ENCODE data around the gene ZHX3.
"Not testable (repeated sequence)": the region's sequence is repeated elsewhere in the genome, so short reads cannot be mapped to it uniquely, and the experiment has no call there.

The ZHX3 gene

DNA sequence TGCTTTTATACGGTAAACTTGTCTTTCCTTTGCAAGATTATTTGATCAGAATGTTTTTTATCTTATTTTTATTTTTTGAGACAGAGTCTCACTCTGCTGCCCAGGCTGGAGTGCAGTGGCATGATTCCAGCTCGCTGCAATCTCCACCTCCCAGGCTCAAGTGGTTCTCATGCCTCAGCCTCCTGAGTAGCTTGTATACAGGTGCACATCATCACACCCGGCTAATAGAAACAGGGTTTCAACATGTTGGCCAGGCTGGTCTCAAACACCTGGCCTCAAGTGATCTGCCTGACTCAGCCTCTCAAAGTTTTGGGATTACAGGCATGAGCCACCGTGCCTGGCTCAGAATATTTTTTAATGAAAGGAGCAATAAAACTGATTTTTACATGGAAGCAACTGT lies 14.2 kb upstream of the ZHX3 start:
- DNase-seq, result no peak

DNA sequence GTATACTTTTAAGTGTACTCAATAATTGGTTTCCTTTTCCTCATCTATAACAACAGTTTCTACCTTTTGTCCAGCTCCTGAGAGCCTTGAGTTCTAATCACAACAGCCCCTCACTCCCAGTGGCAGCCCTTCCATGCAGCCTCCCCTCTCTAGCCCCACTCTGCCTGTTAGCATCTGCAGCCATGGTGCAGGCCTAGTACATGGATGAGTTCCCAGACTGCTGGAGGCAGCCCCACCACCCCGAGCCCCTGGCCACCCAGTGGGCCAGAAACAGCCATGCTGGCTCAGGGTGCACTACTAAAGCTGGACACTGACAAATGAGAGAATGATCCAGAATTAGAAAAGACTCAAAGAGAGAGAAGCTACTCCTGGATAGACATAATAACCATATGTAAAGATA lies 13.4 kb upstream of the ZHX3 start:
- no peak for DNase-seq

DNA sequence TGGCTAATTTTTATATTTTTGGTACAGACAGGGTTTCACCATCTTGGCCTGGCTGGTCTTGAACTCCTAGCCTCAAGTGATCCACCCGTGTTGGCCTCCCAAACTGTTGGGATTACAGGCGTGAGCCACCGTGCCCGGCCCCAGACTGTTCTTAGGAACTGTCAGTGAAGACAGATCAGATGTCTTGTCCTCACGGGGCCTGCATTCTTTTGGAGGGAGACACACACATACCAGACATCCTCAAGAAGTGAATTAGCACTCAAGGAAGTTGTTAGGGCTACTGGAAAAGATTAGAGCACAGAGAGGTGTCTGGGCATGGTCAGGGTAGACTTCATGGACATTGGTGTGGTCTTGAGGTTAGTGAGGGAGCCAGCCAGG lies 12.8 kb upstream of the ZHX3 start:
- DNase-seq, result no peak

DNA sequence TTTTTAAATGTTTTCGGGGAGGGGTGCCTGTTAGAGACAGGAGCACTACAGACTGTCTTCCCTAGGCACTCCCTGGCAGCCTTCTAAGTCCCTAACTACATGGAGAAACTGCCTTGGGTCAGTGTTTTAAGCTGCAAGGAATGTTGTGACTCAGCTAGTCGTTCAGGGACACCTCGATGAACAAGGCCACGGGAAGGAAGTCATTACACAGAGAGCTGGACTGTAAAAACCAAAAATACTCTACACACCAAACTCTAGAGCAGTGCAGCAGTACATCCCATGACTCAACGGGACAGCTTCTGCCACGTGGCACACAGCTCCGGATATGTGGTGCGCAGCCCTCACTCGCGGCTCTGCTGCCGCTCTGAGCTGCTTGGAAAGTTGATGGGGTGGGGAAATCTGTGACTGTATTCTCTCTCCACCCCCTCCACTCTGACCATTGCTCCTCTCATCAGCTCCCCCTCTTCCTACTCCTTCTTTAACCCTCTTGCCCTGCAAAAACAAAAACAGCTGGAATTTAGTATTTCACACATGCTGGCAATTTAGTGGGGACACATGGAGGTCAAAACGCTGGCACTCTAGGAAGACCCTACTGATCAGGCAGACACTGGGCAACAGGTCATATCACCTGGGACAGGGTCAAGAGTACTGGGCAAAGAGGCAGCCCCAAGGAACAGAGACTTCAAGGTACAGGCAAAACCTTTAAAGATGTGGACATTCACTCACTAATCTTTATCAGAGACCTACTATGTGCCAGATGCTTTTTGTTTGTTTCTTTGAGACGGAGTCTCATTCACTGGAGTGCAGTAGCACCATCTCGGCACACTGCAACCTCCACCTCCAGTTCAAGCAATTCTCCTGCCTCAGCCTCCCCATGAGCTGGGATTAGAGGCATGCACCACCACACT lies 12.2 kb upstream of the ZHX3 start:
- peak; percentile 60 for DNase-seq

DNA sequence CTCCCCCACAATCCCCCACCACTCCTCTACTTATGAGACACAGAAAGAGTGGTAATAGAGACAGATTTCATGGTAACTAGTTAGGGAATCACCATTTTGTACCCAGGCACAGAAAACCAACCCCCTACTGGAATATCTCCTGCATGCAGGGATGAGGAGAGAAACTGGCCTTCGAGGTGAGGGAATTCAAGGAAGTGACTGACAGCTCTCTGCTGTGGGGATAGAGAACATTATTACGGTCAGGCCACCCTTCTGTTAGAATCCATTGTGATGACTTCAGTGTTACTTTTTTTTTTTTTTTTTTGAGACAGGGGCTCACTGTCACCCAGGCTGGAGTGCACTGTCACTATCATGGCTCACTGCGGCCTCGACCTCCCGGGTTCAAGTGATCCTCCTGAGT lies 9.6 kb upstream of the ZHX3 start:
- DNase-seq, result no peak

DNA sequence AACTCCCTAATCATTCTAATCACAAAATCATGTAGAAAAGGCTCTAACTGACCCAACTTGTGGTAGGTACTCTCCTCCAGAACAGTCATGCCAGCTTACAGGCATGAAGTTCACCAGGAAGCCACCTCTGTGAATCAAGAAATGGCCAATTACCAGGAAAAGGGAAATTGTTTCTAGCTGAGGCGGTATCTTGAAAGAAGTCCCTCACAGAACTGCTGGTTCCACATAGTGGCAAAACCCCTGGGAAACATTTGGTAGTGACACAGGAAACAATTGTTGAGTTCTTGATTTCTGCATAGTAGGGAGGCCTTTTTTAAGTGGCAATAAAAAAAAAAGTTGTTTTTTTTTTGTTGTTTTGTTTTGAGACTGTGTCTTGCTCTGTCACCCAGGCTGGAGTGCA lies 3.4 kb upstream of the ZHX3 start:
- DNase-seq, result no peak

DNA sequence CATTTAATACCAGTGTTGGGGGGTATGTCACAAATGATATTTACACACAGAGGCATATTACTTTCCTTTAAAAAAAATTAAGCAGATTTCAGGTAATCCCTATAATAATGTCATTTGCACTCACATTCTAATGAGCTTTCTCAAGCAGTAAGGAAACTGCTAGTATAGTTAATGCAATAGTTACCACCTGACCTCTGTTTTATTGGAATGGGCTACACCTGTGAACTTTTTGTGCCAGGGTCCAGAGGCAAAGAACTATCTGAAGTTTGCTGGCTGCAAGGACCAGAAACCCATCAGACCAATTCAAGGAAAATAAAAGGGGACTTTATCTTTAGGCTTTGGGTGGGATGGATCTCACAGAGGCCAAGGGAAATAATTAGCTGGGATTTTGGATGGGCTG lies 2.9 kb upstream of the ZHX3 start:
- no peak for DNase-seq

DNA sequence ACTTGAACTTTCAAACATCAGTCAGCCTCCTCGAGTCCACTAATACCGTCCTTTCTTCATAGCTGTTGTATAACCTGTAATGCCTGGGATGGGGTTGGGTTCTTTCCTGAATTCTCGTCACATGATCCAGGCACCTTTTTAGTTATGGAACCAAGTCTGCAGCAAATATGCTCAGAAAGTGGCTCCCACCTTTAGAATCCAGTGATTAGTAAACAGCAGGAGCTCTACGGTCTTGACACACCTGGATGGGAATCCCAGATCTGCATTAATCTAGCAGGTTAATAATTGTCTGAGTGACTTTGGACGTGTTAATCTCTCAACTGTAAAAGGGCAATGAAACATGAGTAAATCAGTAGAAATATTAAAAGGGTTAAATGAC lies 729 bp upstream of the ZHX3 start:
- no peak for DNase-seq

DNA sequence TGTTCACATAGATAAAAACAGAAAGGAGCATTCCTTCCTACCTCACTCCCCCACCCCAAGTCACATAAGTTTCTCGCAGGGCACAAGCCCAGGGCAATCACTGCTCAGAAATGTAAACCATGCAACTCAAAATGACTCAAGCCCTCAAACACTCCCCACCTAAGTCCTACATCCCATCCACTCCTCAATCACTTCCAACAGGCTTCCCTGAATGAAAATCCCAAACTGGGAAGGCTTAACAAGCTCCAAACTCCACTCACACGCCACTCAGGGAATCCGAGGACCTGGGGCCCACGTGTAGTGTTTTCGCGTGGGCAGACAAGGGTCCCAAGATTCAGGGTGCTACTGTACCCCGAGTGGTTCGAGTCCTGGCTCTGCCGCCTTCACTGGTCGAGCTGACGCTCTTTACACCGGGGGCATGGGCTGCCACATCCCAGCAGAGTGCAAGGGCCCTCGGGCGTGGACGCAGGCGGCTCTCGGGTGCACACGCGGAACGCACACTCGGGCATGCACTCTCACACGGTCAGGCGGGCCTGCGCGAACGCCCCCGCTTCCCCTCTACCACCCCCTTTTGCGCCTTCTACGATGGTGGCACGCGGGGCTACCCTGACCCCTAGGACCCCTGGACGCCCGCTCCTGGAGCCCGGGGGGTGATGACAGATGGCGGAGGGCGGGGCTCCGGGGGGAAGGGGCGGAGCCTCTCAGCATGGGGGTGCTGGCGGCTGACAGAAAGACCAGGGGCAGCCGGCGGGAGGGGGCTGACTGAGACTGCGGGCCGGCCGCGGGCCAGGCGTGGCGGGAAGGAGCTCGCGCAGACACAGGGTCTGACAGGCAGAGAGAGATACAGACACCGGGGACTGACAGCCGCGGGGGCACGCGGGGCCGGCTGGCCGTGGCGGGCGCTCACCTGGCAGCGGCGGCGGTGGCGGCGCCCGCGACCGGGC lies 657 bp downstream of the ZHX3 start:
- peak; percentile 72 for DNase-seq

DNA sequence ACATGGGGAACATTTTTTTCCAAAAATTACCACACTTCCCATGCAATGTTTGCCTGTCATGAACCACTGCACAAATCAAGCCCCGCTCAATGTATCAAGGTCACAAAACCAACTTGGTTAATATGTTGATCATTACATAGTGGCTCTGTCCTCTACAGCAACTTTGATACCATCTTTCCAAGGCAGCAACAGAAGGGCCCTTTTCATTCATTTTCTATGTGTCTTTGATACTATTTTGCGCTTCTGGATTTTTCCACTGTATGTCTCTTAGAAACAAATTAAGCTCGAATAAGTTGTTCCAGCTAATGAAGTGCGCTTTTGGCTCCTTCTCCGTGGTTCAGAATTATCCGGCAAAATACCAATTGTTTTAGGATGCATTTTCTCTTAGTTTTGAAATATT lies 1.5 kb downstream of the ZHX3 start:
- no peak for DNase-seq

DNA sequence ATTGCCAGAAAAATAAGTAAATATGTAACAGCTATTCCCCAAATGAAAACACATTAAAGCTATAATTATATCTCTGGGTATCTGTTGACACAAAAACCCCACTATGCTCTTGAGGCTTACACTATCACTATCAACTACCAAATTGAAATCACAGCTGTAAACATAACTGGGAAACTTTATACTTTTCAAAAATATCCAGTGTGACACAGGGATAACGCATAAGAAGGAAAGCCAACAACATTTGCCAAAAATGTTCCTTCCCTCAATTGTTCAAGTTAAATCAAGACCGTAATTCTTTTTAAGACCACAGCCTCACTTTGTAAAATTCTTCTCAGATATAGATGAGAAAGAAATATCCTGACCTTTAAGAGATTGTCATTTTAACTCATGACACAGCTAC lies 3.1 kb downstream of the ZHX3 start:
- DNase-seq, result no peak

DNA sequence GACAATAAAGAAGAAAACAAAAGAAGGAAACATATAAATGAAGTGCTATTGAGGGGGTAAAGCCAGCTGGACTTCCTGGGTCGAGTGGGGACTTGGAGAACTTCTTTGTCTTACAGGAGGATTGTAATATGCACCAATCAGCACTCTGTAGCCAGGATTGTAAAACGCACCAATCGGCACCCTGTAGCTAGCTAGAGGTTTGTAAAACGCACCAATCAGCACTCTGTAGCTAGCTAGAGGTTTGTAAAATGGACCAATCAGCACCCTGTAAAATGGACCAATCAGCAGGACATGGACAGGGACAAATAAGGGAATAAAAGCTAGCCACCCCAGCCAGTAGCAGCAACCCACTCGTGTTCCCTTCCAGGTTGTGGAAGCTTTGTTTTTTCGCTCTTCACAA lies 5.5 kb downstream of the ZHX3 start:
- DNase-seq, result not testable (repeated sequence)

DNA sequence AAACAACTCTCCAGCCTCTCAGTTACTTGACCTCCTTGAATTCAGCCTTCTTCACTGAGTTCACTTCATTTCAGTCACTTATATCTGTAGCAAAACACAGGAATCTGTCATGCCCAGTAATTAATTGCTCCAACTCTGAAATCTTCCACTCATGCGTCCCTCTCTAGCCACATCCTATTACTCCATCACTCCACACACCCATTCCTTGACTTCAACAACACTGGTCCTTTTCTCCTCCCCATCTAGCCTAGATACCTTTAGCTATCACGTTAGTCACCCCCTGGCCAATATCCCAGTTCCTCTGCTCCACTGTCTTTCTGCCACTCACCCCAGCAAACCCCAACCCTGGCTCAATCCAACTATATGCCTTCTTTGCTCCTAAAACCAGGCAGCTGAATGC lies 7.7 kb downstream of the ZHX3 start:
- no peak for DNase-seq

DNA sequence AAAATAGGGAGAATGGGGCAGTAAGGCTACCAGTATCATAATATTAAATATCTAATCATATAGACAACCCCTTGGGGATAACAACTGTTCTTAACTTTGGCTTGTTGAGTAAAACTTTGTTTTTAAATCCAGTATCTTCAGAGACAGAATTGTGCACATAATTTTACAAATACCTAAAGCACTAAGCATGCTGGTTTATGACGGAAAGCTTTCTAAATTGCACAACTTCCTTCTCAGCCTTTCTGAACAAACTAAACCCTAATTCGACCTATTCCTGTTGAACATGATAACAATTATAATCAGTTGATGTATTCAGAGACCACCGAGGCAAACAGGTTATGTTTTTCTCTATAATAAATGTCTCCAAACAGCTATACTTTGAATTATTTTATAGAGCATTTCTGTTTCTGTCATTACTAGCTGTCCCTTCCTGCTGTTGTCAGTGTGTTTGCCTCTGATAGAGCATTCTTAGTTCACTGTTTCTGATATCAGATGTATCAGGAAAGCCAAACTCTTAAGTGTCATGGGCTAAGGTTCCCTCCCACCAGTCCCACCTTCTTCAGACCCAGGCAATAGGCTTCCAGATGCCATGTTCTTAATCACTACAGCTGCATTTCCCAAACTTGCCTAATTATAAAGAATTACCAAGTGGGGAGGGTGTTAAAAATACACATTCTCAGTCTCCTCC lies 8.7 kb downstream of the ZHX3 start:
- DNase-seq, result no peak

DNA sequence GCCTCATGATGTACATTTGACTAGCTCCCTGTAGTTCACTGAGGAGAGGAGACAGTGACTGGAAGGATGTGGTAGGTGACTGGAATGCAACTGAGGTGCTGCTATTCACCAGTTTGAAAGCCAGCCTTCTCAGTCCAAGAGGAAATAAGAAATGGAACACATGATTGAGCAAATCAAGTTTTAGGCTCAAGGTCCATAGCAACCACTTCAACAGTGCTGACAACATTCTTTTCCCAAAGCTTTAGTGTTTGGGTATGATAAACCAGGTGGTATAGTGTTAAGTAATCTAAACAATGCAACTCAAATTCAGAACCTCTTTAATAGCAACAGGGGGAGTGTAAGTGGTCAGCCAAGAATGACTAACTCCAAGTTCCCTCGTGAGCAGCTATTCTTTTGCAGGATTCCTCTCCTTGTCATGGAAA lies 9.2 kb downstream of the ZHX3 start:
- DNase-seq, result no peak

DNA sequence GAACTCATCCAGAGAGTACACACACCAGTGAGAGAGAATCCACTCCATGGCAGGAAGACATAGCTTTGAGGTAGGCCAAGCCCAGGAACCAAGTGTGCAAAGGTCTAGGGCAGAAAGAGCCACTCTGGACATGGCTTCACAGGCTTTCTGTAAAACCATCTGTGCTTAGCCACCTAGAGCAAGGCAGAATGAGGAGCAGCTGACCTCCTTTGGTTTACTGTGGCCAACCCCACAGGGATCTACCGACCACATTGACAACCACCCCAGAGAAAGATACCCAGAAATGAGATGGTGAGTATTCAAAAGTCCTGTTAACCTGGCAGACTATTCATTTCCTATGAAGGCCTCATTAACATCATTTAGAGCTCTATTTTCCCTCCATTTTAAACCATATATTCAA lies 10.5 kb downstream of the ZHX3 start:
- DNase-seq, result no peak

DNA sequence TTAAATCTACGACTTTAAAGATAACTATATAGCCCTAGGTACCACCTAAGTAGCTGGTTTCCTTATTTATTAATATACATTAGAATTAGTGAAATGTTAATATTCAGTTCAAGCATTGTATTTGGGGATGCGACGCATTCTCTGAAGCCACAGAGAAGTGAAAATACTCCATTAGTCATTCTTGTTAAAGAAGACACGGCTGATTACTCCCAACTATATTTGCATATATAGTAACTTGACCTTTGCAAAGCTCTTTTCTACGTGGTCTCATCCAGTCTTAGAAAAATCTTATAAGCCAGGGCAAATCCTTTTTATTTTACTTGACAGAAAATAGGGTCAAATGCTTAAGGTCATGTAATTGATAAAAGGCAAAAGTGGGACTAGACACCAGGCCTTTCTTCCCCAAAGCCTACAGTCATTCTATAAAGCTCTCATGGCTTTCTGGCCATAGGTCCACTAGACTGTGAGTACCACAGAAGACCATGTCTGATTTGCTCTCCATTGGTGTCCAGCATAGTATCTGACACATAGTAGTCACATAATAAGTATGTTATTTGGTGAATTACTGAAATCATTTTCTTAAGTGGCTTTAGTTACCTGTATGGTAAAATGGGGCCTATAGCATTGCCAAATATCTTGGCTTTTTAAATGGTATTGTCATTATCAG lies 11.3 kb downstream of the ZHX3 start:
- DNase-seq, result no peak

DNA sequence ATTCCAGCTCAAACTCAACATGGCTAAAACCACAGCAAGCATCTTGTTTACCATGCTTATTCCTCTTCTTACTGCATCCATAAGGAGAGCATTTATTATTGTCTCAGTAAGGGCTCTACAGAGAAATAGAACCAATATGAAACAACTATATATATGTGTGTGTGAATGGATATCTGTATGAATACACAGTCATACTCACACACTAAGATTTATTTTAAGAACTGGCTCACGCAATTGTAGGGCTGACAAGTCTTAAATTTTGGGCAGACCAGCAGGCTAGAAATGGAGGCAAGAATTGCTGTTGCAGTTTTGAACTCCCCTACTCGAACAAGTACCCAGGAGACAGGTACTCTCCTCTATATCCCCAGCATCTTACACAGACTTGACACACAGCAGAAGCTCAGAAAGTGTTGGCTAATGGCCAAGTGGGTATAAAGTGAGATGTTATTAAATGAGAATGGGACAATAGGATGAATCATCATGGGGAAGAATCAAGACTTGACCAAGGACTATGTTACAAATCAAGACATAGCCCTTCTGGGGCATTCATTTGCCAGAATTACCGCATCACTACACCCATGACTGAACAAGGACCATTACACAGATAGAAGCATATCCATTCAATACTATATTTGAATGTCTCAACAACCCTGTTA lies 13.0 kb downstream of the ZHX3 start:
- DNase-seq, result no peak

DNA sequence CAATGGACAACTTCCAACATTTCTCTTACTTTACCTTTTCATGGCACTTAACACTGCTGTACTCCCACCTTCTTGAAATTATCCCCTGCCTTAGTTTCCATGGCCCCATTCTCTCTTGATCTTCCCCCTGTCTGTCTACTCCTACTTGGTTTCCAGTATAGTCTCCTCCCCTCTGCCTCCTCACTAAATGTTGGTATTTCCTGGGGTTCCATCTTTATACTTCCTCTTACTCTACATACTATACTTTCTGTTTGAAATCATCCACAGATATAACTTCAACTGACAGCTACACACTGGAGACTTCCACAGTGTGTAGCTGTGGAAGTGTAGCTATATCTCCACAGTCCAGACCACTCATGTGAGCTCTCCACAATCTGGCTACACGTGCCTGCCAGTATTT lies 13.5 kb downstream of the ZHX3 start:
- no peak for DNase-seq

DNA sequence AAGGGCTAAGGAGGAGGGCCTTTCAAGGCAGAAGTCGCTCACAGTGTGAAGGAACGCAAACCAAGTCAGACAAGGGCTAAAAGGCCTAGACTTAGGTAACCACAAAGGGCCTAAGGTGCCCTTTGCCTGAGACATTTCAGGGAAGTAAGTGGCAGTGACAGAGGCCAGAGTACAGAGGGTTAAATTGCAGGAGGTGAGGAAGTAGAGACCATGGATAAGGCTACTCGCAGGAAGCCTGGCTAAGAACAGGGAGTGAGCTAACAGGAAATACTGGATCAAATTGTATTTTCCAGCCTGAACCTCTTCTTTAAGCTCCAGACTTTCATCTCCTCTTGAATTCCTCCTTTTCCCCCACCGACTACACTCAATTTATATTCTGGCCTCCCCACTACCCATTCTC lies 16.6 kb downstream of the ZHX3 start:
- DNase-seq, result no peak

DNA sequence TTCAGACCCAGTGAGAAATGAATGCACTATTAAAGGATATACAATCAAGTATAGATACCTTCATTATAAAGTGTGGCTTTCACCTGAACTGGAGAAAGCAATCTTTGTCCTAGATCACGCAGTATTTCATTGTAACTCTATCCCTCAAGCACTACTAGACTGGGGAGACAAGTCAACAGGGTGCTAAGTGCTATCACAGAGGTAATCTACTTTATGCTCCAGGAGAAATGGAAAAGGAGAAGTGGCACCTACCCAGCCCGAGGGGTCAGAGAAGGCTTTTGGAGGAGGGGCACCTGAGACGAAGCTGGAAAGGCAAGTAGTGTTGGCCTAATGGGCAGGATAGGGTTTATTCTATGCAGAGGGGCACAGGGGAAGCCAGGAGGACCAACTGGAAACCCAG lies 17.1 kb downstream of the ZHX3 start:
- DNase-seq, result no peak

DNA sequence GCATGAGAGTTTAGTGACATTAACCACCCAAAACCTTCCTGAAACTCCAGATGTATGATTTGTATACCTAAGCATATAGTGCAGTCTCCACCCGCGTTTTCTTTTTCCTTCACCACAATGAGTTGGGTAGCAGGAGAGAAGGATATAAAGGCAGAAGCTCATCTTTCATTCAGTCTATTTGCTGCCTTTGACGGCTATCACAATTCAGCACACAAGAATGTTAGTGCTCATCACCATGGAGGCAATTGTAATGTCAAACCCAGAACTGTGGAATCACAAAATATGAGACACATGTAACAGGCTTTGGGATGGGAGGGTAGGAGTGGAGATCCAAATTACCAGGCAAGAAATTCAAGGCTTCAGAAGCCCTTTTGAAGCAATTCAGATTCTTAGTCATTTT lies 17.6 kb downstream of the ZHX3 start:
- DNase-seq, result no peak

Data from CD4-positive, alpha-beta T cell treated with Interleukin-15 for 1 hour (primary cell).